H1 (cell line): ENCODE data around the gene FICD. TPM values are rescaled to one million over a fixed set of nuclear protein-coding genes. Genes with fewer than 3 reads are reported as not detected.

Experiments
- ATF3 ChIP-seq: IDR thresholded peaks from 2 replicates; pipeline ENCODE4 v1.6.1; 2011; ENCODE audit warnings: low read depth, mild to moderate bottlenecking, low read length; ENCODE audit not compliant: insufficient read depth
- CTBP2 ChIP-seq: IDR thresholded peaks from 2 replicates; pipeline ENCODE4 v1.7.0; 2011; ENCODE audit warnings: borderline replicate concordance, mild to moderate bottlenecking, moderate library complexity, mixed read lengths, low read length; ENCODE audit not compliant: insufficient read depth, insufficient read length
- PHF8 ChIP-seq: fragments of 200-600 bp; sonication (generic); conservative IDR thresholded peaks from 2 replicates; pipeline ENCODE4 v1.7.1; 2012; ENCODE audit warnings: low read depth, mild to moderate bottlenecking, inconsistent platforms, low read length, moderate library complexity
- TAF1 ChIP-seq: IDR thresholded peaks from 2 replicates; pipeline ENCODE4 v1.6.1; 2011; ENCODE audit warnings: mild to moderate bottlenecking, low read depth, low read length
- TAF7 ChIP-seq: optimal IDR thresholded peaks from 2 replicates; pipeline ENCODE3; 2011; ENCODE audit warnings: low read depth, mild to moderate bottlenecking, inconsistent platforms, low read length, moderate library complexity, borderline replicate concordance
- polyA plus RNA-seq, 7 experiments: library from polyadenylated mRNA; depleted of rRNA in 3 of 7; stranded (reverse) in 5 of 7; unstranded in 2 of 7; fragments of >200 nt in 5 of 7; fragments of 200-250 nt in 2 of 7; gene quantifications; 1 replicate in 5 of 7; 2 replicates in 1 of 7; 4 replicates in 1 of 7; pipeline versions ENCODE4 v1.2.1 to v1.2.3, GENCODE V29; 2011 to 2013; ENCODE audit warnings: missing spikeins in 2 of 7, mixed read lengths in 2 of 7
- total RNA-seq: library from RNA; stranded (reverse); fragmentation: NEBNext Ultra II Directional; extraction: Animal tissue kit (Norgen Biotek cat#: 25700); gene quantifications from 2 replicates; pipeline ENCODE4 v1.2.1, GENCODE V29; 2021

FICD gene
- total and polyA plus RNA-seq, 2 of the 8 experiments (the other 6 are each of a cell fraction or from before 2014, with no cell fraction given), result 2.2 to 6.0 TPM

- no peak for TF ChIP-seq TAF7
- TF ChIP-seq ATF3, result no peak
- TF ChIP-seq CTBP2, result no peak
- no peak for TF ChIP-seq TAF1
- TF ChIP-seq PHF8, result no peak
Measured at GRCh38 chr12:108543652-108544051, 28.6 kb downstream of the FICD start (continued).
